RKO (cell line): ENCODE data around the gene TBCB.
"Not testable (repeated sequence)": the region's sequence is repeated elsewhere in the genome, so short reads cannot be mapped to it uniquely, and the experiment has no call there.

Experiments used
- DNase-seq: peaks from one replicate; pipeline ENCODE4 v3.0.0-alpha.2; 2016; ENCODE audit warnings: low spot score

The TBCB gene

DNA sequence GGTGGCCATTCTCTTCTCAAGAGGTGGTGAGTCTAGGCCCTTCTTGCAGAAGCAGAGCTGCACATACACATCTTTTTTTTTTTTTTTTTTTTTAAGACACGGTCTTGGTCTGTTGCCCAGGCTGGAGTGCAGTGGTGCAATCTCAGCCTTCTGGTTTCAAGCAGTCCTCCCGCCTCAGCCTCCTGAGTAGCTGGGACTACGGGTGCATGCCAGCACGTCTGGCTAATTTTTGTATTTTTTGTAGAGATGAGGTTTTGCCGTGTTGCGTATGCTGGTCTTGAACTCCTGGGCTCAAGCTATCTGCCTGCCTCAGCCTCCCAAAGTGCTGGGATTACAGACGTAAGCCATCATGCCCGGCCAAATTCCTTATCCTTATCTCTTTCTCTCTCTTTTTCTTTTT lies 58.6 kb downstream of the TBCB start:
- DNase-seq = not testable (repeated sequence)
